ENCODE data around the gene ARL4C.

ARL4C gene

DNA sequence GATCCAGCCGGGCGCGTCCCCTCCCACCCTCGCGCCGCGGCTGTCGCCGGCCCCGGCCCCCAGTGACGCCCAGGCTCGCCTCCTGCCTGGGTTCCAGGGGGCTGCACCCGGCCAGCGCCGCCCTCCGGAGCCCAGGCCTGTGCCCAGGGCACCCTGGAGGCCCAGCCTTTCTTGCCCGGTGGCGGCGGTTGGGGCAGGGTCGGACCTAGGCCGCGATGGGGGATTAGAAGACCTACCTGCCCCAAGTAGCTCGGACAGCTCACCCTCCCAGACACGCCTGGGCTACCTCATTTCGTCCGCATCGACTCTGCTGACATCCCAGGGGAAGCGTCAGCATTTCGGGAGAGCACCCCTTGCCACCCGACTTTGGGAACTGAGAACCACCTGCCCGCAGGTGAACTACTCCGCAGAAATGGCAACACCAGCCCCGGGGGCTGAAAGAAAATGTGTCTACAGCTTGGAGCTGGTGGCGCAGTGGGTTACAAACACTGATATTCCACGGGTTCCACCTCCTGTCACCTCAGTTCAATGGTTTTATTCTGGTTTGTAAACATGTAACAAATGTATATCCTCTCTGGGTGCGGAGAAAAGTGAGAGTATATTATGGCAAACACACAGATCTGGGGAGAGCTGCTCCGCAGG lies 834 bp upstream of the ARL4C start:
- DNase-seq: no peak

DNA sequence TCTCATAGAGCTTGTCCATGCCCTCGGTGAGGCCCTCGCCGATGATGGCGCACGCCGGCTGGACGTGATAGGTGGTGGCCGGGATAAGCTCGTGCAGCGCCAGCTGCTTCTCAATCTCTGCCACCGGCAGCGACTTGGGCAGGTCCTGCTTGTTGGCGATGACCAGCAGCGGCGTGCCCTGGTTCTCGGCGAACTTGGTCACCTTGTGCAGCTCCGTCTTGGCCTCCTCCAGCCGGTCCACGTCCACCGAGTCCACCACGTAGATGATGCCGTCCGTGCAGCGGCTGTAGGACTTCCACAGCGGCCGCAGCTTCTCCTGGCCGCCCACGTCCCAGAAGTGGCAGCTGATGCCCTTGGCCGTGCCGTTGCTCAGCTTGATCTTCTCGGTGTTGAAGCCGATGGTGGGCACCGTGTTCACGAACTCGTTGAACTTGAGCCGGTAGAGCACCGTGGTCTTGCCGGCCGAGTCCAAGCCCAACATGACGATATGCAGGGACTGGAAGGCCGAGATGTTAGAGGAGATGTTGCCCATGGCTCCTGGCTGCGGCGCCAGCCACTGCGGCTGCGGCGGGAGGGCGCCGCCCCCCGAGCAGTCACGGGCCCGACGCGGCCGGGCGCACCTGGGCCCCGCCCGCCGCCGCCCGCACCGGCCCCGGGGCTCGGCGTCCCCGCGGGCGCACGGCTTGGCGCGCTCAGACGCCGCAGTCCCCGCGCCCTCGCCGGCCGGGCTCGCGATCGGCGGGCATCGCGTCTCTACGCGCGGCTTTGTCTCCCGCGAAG lies 636 bp downstream of the ARL4C start:
- peak; percentile 47 for DNase-seq

DNA sequence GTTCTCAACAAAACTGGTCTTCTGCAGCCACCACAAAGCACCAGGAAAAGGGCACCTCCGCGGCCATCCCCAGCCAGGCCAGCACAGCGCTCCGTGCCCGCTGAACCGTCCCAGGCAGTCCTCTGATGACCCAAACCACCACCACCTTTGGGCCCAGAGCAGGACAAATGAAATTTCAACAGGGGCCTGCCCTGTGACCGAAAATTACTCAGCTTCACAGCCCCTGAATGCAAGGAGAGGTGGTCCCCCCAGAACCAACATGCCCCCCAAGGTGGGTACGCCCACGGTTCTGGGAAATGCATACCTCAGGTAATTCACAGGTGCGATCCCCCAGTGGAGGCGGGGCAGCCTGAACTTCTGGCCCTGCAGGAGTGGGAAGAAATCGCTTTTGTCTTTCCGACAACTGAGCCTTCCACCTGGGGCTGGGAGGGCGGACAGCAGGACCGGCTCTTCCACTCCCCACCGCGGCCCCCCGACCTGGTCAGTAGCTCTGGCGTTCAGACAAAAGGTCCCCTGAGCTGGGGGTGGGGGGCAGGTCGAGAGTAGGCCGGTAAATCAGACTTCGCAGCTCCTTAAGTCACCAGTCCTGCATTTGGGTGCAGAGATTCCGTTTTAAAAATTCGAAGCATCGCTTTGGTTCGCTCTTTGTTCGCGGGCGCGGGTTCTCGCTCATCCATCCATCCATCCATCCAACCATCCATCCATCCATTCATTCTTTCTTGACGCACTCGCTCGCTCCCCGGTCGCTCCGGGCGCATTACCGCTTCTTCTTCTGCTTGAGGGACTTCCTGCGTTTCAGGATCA lies 1.4 kb downstream of the ARL4C start:
- no peak for DNase-seq

DNA sequence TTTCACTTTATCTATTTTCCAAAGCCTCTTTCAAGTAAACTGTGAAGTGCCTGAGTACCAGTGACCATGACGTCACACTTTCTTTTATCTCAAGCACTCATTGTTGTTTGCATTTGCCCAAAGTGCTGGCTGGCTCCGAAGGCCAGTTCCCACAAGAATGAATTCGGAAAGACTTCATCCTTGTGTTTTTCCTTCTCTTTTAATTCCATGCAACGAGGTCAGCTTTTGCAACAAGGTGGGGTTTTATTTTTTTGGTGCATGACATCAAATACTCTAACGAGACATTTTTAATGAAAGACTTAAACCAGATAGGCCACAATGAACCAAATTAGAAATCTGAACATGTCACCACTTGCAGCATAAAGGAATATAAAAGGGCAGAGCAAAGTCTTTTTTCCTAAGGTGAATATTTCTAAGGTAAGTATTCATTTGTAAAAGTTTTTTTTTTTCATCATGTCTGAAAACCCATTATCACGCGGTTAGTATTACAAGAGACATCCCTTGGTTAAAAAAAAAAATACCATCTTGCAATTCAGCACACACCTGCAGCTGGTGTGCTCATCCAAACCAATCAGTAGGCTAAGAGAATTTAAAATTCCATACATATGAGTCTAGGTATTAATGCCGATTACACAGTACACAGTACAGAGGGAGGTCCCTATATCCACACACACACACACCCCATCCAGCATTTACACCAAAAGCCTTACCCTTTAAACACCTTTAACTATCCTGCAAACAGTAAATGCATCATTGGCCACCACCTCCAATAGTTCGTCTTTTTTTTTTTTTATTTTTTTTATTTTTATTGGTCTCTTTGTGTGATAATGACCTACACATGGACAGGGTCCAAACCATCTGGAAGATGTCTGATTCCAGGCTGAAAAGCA lies 2.3 kb downstream of the ARL4C start:
- DNase-seq: peak; percentile 73

DNA sequence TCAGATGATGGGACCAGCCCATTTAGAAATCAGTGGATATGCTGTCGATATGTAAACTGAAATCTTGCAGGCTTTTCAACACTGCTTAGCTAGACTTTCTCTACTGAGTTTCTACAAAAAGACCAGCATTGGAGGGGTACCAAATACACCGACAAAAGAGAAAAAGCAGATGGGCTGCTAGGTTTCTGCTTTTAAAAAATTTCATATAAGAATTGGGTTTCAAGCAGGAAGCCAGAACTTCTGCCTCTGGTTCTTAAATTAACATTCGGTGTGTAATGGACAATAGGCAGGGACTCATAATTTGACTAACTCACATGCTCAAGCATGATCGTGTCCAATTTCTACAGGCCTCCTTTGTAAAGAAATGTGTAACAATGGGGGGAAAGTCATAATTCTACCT lies 3.1 kb downstream of the ARL4C start:
- DNase-seq: no peak

DNA sequence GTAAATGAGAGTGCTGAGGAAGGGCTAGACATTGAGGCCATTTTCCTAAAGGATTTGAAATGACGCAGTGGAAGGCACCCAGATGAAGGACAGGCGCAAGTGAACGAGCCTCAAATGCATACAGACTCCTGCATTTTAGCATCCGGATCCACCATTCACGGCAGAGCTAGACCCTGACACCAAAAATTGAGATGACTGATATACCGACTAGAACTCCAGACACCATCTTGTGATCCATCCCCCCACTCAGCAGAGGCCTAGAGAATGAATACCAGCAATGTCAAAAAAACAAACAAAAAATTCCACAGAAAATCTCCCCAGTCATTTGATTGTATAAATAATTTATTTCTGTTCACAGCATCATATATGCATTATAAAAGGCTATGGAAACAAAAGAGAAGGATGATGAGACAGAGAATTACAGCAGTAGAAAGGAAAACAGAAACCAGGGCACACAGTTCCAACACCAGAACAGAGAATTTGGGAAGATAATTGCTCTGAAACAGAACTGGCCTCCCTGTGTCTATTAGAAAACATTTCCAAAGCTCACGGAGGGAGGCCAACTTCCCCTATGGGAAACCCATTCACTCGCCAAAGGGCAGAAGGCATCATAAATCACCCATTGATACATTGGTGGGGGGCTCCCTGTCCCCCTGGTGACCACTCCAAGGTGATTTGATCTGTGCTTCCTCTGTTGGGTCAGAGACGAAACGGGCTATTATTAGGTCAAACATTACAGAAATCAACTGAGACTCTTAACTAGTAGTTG lies 4.0 kb downstream of the ARL4C start:
- no peak for DNase-seq

DNA sequence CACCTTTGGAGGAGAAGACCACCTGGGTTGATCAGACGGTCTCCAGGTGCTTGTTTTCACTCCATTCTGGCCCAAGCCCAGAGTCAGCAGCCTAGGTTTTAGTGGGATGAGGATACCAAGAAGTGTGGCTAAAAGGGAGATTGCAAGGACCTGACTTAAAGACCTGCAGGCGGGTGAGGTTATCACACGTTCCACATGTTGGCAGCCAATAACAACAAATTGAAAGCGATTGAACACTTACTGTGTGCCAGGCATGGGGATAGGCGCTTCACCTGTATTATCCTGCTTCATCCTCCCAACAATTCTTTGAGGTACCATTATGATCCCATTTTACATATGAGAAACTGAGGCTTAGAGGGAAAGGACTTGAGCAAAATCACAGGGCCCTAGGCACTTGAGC lies 5.0 kb downstream of the ARL4C start:
- DNase-seq: no peak

DNA sequence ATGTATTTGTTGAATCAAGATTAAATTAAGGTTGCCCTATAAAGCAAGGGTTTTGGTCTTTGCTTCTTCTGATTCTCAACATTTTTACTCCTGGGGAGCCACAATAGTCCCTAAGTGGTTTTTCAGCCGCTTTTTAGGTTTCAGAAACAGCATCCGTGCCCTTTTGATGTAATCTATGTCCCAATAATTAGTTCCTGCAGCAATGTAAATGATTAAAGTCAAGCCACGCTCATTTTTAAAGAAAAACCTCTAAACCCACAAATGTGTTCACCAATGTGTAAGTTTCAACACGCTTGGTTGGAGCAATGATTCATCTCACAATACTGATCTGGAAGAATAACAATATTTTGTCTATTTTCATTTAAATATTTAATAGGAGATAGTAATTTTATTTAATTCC lies 5.6 kb downstream of the ARL4C start:
- DNase-seq: no peak

DNA sequence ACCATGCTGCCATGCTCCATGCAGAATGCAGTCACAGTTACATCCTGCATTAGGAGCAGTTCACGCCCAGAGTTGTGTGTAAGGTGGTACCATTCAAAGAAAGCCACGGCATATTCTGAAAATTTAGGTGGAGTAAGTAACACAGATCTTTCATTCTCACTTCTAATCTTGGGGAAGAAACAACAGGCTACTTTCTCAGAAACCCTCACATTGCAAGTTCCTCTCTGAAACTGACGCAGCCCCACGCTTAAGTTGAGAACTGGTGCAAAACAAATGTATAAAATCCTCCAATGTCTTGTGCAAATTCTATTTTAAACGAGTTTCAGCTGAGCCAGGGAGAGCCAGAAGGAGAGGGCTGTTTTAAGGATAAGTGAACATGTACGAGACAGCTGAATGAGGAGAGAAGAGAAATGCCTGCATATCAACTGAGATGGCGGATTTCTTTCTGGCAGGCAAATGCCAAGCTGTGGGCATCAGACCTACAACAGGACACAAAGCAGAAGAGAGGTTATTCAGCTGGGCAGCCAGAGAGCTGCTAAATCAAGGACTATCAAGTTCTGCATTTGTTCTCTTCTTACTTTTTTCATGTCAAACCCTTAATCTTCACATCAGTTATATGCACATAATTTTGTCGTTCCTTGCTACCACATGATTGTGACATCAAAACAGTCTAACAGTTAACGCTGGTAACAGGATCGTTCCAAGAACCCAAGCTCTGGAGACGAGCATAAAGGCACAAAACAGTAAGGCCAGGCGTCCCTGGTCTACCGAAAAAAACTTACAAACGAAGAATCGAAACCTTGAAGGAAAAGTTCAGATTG lies 6.4 kb downstream of the ARL4C start:
- DNase-seq: no peak

DNA sequence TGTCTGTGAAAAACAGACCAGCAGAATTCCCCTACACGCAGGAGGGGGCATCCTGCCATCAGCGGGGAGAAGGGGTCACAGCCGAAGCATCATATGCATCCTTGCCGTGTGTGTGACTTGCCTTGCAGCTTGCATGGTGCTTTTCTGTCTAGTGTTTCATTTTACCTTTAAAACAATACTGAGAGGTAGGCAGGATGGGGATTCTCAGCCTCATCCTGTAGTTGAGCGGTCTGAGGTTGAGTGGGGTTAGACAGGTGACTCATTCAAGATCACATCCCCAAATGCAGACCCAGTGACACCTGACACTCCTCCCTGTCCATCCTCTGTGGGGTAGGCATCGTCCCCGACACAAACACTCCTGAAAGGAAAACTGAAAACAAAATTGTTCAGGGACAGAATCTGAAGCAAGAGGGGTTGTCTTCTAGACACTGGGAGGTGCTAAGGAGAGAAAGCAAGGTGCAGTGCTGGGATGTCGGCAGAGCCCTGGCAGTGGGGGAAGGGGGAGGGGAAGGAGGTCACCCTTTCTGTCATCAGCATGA lies 7.9 kb downstream of the ARL4C start:
- no peak for DNase-seq

DNA sequence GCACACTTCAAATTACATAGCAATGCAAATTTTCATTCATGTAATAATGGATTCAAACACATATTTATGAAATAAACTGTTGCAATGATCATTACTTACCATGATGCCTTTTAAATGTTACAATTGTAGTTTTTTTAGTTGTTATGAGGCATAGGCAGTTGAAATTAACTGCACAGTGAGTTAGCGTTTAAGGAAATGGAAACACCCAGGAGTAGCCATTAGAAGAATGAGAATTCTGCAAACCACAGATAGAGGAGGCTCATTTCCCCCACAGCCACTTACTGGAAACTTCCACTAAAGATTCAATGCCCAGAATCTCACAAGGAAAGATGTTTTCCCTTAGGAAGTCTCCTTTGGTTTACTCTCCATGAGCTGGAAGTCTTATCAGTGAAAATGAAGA lies 8.4 kb downstream of the ARL4C start:
- DNase-seq: no peak

DNA sequence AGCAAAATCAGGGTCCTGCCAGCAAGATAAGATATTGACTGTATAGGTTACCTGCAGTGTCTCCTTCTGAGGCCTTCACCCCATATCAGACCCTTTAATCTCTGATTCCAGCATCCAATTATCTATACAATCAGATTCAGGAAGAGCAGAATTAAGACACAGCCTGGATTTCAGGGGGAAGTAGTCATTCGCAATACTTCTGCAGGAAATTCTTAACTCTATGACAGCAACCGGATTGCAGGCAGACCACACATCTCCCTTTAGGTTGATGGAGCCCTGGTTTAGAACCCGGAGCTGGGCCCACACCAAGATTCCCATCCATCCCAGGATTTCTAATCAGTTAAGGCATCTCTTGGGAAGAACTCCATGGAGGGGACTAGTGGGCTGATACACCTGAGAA lies 9.5 kb downstream of the ARL4C start:
- DNase-seq: no peak

DNA sequence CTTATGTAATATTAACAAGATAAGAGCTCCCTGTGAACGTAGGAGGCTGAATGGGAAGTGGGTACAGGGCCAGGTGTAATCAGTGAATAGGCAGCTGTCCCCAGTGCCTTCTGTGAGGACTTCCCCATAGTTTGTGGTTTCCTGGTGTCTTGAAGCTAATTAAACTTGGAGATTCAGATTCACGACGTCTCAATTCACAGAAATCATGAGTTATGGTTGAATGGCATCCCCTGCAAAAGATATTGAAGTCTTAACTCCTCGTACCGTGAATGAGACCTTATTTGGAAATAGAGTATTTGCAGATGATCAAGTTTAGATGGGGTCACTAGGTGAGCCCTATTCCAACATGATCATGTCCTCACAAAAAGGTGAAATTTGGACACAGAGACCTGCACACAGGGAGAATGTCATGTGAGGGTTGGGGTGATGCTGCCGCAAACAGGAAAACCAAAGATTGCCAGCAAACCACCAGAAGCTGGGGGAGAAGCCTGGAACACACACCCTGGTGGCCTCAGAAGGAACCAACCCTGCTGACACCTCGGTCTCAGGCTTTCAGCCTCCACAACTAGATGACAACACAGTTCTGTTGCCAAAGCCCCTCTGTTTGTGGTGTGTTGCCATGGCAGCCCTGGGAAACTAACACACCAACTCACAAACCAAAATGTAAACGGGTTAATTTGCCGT lies 13.2 kb downstream of the ARL4C start:
- peak; percentile 23 for DNase-seq

DNA sequence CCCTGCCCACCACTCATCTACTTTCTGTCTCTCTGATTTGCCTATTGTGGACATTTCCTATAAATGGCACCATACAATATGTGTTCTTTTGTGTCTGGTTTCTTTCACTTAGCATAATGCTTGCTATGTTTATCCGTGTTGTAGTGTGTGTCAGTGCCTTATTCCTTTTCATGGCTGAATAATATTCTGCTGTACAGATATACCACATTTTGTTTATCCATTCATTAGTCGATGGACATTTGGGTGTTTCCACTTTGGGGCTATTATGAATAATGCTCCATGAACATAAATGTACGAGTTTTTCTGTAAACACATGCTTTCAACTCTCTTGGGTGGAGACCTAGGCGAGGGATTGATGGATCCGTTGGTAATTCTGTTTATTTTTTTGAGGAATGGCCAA lies 15.6 kb downstream of the ARL4C start:
- no peak for DNase-seq

DNA sequence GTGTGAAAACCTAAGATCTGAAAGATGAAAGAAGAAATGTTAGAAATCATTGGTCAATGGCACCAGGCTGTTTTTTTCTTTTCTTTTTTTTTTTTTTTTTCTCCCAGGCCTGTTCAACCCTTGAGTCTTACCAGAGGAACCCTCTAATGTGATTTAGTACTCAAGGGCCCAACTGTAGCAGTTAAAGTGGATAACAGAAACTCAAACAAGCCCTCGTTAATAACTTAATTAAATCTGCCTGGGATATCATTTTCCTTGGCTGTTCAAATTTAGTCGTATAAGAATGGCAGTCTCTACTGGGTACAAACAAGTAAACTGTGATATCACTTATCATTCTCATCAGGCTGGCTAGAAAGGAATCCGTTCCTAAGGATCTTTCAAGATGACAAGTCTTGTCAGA lies 16.5 kb downstream of the ARL4C start:
- no peak for DNase-seq

DNA sequence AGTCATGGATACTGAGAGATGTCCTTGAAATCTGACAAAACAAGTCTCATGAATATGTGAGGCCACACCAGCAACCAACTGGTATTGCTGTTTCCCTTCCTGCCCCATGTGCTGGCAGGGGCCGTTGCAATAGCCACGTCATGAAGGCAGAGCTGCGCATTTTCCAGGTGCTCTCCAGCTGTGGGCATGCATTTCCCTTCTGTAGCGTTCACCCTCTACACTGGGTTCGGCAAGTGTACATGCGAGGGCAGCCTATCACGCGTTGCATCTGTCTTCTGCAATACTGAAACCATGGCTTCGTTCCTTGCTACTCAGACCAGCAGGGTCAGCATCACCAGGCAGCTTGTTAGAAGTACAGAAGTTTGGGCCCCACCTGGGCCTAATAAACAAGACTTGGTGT lies 17.4 kb downstream of the ARL4C start:
- no peak for DNase-seq

DNA sequence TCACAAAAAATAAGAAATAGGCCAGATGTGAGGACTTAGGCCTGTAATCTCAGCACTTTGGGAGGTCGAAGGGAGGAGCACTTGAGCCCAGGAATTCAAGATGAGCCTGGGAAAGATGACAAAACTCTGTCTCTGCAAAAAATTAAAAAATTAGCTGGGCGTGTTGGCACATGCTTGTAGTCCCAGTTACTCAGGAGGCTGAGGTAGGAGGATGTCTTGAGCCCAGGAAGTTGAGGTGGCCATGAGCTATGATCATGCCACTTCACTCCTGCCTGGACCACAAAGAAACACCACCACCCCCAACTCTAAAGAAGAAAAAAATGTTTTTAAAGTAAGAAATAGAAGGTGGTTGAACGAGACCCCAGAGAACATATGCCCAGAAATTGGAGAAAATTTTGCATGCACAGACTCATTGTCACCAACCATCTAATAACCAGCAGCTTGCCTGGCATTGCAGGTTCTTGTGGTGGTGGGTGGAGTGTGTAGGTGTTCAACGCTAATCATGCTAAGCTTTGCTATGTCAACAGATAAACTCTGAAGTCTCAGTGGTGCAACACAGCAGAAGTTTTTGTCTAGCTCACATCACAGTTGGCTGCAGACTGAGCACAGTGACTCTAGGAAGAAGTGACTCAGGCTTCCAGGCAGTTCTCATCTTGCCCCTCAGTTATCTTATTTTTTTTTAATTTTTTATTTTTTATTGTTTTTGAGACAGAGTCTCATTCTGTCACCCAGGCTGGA lies 18.6 kb downstream of the ARL4C start:
- no peak for DNase-seq

DNA sequence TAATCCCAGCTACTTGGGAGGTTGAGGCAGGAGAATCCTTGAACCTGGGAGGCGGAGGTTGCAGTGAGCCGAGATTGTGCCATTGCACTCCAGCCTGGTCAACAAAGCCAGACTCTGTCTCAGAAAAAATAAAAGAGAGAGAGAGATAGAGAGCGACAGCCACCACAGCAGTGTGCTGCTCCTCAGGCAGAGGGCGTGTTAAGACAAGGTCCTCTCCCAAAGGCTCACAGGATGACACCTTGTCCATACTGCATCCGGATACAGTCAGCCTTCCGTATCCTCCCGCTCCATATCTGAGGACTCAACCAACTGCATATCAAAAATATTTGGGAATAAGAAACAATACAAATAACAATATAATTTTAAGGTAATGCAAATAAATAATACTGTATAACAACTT lies 20.1 kb downstream of the ARL4C start:
- DNase-seq: no peak

DNA sequence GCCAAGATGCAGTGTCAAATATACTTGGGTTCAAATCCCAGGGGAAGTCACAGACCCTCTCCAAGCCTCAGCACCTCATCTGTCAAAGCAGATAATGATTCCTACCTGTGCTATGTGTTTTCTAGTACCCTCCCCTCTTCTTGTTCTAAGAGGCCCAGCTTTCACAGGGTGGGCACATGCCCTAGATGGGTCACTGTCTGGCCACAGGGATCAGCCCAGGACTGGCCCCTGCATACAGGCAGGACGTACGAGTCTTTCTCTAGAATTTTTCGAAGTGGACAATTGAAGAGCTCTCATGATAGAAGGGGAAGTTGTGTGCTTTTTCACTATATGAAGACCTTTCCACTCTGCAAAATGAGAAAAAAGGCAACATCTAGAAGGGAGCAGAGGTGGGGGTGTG lies 22.2 kb downstream of the ARL4C start:
- DNase-seq: no peak

DNA sequence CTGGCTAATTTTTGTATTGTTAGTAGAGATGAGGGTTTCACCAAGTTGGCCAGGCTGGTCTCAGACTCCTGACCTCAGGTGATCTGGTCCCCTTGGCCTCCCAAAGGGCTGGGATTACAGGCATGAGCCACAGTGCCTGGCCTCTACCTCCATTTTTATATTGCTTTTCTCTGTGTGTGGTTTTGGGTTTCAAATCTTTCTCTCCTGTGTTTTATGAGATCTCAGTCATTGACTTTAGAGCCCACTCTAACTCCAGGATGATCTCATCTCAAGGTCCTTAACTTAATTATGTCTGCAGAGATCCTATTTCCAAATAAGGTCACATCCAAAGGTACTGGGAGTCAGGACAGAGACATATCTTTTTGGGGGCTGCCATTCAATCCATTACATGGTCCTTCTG lies 24.7 kb downstream of the ARL4C start:
- DNase-seq: peak; percentile 63
